T47D (cell line): ENCODE data around the gene SLCO4A1.
A peak's percentile ranks its signal among the peaks of the same experiment; 100 is the strongest.

ENCODE experiments used
- DNase-seq, 2 experiments: peaks; one replicate each; pipeline versions ENCODE4 v3.0.0 to v3.0.0-alpha.2; 2011 to 2012; ENCODE audit warnings: low read depth in 1 of 2, low spot score in 1 of 2
- JUND ChIP-seq: IDR thresholded peaks from 2 replicates; pipeline ENCODE4 v1.6.1; 2012; ENCODE audit warnings: low read depth
- in situ Hi-C: cut with HindIII; loops from 2 replicates; pipeline ENCODE4 v1.10.0; 2016; ENCODE audit warnings: low sequenced_read_pairs, low pct_unique_long_range_greater_than_20kb

The SLCO4A1 gene

DNA sequence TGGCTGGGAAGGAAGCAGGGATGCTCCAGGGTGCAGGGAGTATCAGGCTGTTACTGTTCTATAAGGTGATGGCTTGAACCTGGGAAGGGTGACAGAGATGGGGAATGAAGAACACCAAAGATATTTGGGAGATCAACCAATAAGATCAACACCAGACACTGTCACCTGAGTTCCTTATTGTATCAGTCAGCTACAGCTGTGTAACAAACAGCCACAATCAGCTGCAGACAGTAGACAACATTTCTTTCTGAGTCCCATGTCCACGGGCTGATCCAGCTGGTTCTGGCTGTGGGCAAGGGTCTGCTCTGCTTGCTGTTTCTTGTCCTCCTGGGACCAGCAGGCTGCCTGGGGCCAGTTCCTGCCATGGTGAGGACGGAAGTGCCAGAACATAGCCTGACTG, 31.3 kb upstream of the SLCO4A1 start:
- no peak for DNase-seq
- in situ Hi-C loops, result no loop called here
- TF ChIP-seq JUND, result no peak

DNA sequence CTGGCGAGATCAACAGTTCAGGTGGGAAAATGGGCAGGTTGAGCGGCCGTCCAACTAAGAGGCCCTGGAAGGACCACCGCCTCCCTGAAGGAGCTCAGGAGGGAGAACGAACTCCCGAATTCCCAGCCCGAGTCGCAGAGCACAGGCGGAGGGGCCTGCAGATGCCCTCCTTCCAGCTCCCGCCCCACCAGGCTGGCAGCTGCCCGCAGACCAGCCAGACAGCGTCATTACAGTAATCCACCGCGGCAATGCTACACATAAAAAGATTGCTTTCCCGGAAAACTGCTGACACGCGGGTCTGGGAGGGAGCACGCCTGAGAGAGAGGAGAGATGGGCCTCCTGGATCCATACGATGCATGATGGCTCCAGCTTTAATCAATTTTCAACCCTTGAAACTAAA, 30.5 kb upstream of the SLCO4A1 start:
- in situ Hi-C loops, result no loop called here
- no peak for DNase-seq
- TF ChIP-seq JUND, result no peak

DNA sequence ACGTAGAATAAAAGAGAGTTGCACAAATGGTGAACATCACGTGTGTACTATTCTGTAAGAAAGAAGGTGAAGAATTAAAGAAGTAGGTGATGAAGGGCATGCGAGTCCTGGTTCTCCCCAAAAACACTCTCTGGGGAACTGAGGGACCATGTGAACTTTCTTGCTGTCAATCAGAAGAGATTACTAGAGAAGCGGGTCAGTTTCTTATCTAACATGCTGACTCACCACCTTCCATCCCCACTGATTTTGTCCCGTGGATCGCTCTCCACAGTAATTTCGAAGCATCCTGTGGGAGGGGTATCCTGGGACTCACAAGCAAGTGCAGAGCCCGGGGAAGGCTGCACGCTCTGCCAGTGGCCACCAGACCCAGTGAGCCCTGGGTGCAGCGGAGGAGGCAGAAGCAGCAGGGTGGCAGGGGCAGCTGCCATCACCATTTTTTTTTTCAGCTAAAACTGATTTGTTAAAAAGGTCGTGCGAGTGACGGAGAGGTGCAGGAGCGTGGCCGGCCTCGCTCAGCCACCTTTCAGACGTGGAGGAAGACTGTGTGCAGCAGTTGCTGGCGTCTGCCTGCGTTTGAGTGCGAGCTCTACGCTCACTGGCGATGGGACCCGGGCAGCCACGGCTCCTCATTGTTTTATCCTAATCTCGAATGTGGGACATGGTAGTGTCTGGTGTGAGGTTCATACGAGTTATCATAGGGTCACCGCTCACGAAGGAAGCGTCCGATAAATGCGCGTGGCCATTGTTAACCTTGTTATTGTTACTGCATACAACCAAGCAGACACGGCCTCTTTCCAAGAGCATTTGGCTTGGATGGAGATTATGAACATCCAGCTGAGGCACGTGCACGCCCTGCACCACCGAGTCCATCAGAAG, 28.0 kb upstream of the SLCO4A1 start:
- in situ Hi-C loops, result no loop called here
- no peak for TF ChIP-seq JUND
- DNase-seq, result no peak

DNA sequence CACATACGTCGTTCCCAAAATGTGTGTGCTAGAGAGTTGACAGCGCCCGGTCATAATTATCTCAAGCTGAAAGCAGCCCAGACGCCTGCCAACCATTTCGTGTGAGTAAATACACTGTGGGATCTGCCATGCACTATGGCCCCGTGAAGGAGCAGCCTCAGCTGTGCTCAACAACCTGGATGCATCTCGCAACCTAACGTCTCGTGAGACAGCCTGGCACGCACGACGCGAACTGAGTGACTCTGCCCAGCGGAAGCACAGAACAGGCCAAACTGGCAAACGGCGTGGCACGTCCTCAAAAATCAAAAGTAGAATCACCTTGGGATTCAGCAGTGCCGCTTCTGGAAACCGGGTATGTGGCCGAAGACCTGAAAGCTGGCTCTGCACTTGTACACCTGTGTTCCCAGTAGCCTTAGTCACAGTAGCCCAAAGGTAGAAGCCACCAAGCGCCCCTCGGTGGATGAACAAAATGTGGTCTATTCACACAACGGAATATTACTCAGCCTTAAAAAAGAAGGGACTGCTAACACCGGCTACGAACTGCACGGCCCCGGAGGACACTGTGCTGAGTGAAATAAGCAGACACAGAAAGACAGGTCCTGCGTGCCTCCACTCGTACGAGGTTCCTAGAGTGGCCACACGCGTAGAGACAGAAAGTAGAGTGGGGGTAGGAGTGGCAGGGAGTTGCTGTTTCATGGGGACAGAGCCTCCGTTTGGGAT, 27.2 kb upstream of the SLCO4A1 start:
- no peak for DNase-seq
- no peak for TF ChIP-seq JUND
- in situ Hi-C loops, result no loop called here

DNA sequence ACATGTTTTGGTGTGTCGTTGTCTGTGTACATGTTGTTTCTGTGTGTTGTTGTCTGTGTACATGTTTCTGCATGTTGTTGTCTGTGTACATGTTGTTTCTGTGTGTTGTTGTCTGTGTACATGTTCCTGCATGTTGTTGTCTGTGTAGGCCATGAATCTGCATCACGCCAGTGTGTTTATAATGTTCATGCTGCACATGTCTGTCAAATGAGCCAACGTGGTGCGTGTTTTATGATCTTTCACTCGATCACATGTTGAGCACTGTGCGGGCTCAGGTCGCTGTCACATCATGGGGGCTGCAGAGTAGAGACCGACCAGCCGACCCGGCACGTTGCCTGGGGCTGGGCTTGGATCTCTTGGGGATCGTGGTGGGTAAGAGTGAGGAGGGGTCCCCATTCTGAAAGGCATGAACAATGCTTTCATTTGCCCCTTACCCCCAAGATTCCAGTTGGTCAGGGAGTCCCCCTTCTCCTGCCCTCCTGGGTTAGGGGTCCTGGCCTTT, 26.5 kb upstream of the SLCO4A1 start:
- DNase-seq, result no peak
- no peak for TF ChIP-seq JUND
- in situ Hi-C loops, result no loop called here

DNA sequence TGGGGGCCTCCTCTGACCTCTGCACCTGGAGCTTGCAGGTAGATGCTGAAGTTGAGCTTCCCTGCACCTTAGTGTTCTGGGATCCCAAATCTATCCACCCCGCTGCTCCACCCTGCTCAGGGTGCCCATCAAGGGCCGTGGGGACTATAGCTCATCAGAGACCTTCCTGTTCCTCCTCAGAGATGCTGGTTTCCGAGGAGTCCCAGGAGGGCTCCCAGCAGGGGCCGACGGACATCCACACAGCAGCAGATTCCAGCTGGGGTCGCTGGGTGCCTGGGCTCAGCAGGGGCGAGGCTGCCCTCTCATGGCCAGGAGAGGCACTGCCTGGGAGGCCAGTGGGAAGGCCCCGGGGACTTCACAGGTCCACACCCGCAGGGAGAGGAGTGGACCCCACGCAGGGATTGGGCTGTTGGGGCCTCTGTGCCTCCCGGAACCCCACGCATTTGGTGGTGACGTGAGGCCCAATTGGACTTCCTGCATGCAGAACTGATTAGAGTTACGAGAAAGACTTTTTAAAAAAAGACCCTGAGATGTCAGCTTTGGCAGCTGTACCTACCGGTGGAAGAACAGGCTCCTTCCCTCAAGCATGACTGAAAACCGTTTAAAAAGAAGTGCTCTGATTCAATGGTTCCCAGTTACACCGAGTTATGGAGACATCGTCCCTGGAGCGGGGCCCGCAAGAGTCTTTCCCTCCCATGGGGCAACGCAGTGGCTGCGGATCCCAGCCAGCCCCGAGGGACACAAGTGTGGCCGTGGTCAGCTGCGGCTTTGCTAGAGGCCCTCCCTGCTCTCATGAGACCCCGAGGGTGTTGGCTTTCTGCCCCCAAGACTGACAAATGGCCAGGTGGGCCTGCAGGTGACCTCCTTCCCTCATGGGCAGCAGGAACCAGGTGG, 25.3 kb upstream of the SLCO4A1 start:
- peak; percentile 71 to 83 for DNase-seq
- in situ Hi-C loops, result no loop called here
- no peak for TF ChIP-seq JUND

DNA sequence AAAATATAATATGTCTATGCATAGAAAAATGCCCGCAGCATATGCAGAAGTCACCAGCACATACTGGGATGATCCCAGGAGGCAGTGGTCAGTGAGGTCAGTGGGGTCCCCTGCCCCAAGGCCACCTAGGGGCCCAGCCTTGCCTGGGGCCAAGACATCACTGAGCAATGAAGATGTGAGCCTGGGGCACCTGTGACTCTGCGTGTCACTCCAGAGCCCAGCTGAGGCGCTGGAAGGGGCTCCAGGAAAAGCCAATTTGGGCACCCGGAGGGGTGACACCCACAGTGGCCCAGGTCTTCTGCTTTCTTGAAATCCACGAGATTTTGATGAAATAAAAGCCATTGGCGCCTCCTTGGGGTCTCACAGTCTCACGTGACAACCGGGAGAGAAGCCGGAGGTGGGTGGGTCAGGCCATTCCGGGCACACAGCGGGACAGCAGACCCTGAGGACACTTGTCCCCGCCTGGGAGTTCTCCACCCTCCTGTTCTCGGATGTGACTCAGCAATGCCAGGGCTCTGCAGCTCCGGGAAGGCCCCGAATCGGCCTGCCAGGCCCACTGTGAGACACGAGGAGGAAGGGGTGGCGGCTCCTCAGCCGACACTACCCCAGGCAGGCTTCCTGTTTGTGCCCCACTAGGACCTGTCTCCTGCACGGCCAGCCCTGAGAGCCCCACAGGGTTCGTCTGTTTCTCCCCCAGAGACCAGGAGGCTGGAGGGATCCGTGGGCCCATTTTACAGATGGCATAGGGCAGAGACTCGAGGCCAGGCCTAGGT, 24.4 kb upstream of the SLCO4A1 start:
- in situ Hi-C loops, result no loop called here
- DNase-seq, result no peak

DNA sequence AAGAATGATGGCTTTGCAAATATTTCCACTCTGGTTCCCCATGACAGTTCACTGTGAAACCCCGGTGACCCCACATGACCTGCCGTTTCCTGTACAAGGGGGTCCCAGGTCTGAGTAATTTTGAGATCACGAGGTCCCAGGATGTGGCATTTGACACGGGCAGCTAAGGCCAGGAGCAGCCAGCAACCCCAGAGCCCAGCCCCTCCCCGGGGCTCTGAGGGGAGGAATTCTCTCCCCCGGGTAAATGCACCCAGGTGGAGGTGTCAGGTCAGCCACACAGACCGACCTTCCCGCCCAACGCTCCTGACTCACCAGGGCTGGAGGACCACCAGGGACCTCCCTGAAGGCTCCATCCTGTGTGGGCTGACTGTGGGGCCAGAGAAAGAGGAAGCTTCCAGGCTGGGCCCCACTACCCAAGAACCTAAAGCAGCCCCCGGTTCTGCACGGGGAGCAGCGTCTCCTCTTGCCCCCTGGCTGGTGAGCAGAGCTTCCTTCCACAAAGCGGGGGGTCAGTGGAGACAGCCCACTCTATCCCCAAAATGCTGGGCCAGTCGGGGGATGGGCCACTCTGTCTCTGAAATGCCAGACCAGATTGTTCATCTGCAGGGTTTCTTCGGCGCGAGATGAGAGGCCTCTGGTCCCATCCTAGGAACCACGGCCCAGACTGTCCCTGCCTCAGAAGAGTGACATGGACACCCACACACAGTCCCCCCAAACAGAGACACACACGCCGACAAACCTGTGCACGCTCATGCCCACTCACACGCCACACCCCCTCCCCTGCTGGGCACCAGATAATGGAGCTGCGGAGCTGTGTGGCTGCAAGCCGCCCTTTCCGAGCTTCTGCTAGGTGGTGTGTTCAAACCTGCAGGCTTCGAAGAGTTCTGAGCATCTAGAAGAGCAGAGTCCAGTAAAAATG, 23.4 kb upstream of the SLCO4A1 start:
- DNase-seq, result no peak
- in situ Hi-C loops, result no loop called here
- TF ChIP-seq JUND, result no peak

More for the DNA sequence above, 24.4 kb upstream of the SLCO4A1 start:
- TF ChIP-seq JUND, result no peak

DNA sequence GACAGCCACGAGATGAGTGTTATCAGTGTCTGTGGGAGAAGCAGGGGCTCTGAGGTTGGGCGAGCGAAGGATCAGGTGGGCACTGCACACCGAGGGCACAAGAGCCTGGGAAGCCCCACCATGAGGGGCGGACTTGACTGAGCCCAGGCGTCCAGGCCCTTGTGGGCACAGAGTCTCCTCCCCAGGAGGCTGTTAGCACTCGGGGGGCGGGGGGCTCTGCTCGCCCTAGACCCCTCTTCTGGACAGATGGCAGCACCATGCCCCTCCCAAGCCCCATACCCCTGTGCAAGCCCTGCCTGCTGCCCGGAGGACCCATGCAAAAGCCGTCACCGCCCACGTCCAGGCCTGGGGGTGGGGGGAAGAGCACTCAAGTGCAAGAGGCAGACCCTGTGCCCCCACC, 21.7 kb upstream of the SLCO4A1 start:
- DNase-seq, result no peak
- in situ Hi-C loops, result no loop called here
- no peak for TF ChIP-seq JUND

DNA sequence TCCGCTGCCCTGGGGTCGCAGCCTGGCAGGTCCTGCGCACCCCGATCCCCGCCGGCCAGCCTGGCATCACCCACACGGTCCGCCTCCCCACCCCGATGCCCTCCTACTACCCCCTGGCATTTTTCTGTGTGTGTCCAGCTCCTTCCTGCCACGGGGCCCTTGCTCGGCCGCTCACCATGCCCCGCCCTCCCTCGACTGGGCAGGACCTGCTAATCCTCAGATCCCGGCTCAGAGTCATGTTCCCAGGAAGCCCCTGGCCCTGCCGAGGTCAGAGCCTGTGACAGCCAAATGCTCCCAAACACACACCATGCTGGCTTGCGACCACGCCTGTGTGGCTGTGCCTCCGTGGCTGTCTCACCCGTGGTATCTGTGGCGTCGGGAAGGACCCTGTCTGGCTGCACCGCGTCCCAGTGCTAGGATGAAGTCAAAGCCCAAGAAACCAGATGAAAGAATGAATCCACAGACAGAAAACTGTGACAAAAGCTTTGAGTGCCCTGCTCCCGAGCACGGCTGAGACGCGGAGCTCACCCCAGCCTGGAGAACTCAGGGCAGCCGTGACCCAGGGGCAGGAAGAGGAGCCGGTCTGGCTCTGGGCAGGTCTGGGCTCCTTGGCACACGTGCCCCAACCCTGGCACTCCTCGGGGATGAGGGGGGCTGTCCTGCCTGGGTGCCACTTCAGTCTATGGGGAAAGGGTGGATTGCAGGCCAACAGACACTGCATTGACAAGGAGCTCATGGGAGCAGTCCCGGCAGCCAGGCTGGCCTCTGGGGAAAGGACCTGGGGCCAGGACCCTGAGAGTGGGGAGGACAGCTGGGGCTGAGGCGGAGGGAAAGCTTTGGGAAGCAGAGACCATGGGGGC, 20.8 kb upstream of the SLCO4A1 start:
- no peak for DNase-seq
- in situ Hi-C loops, result no loop called here
- no peak for TF ChIP-seq JUND
